Right atrium auricular region (tissue), 2 donors: ENCODE measurements around the gene DOCK4. TPM values are rescaled to one million over a fixed set of nuclear protein-coding genes. Genes with fewer than 3 reads are reported as not detected.

Experiments
- DNase-seq: peaks from one replicate; pipeline ENCODE4 v3.0.0-alpha.2; 2019; ENCODE audit warnings: low spot score
- H3K27ac ChIP-seq, 2 donors: fragments of 200-600 bp; sonication (generic); 1 replicate in 1 of 2; 2 replicates in 1 of 2; pipeline ENCODE4 v1.5.1; 2016 to 2019
- H3K27me3 ChIP-seq, 2 donors: fragments of 200-600 bp; sonication (generic); one replicate each; pipeline versions ENCODE4 v1.5.1 to v1.6.0; 2017 to 2019
- H3K36me3 ChIP-seq: fragments of 200-600 bp; sonication (generic); one replicate; pipeline ENCODE4 v1.5.1; 2016
- H3K4me1 ChIP-seq, 2 donors: fragments of 200-600 bp; sonication (generic); one replicate each; pipeline versions ENCODE4 v1.5.1 to v1.6.0; 2017 to 2019
- H3K4me3 ChIP-seq, 2 donors: fragments of 200-600 bp; sonication (generic); 1 replicate in 1 of 2; 2 replicates in 1 of 2; pipeline ENCODE4 v1.5.1; 2017 to 2019; ENCODE audit warnings: mild to moderate bottlenecking in 1 of 2, moderate library complexity in 1 of 2
- H3K9me3 ChIP-seq, 2 donors: fragments of 200-600 bp; sonication (generic); one replicate each; pipeline ENCODE4 v1.5.1; 2019
- total RNA-seq, 2 donors: library from RNA; depleted of rRNA; stranded (reverse); fragments of >200 nt; gene quantifications; one replicate each; pipeline ENCODE4 v1.1.0, GENCODE V29; 2016
- TF ChIP-seq, protein P1 (sequence below), 2 donors: fragments of 200-600 bp; sonication (generic); IDR thresholded peaks; one replicate each; pipeline ENCODE4 v1.5.1; 2019; ENCODE audit warnings: antibody characterized with exemption in 2 of 2

The DOCK4 gene
- total RNA-seq, 2 donors from 2014 or later: 12.3 to 17.8 TPM

DNA sequence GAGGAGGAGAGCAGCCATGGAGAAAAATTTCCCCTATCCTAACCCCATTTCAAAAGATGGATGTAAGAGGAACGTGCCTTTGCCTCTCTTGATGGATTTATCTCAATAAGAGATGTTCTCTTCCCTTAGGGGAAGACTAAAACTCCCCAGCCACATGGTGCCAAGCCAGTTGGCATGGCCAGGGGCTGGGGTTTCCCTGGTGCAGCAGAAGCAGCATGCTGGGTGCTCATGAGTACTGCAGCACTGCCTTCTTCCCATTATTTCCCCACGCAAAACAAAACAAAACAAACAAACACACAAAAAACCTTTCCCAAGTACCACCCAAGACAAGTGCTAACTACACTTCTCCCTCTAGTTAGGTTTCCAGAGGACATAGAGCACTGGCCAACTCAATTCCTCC is 97.2 kb downstream of the DOCK4 start:
- TF ChIP-seq, protein P1, sequence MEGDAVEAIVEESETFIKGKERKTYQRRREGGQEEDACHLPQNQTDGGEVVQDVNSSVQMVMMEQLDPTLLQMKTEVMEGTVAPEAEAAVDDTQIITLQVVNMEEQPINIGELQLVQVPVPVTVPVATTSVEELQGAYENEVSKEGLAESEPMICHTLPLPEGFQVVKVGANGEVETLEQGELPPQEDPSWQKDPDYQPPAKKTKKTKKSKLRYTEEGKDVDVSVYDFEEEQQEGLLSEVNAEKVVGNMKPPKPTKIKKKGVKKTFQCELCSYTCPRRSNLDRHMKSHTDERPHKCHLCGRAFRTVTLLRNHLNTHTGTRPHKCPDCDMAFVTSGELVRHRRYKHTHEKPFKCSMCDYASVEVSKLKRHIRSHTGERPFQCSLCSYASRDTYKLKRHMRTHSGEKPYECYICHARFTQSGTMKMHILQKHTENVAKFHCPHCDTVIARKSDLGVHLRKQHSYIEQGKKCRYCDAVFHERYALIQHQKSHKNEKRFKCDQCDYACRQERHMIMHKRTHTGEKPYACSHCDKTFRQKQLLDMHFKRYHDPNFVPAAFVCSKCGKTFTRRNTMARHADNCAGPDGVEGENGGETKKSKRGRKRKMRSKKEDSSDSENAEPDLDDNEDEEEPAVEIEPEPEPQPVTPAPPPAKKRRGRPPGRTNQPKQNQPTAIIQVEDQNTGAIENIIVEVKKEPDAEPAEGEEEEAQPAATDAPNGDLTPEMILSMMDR (IDR thresholded peaks at IDR 0.05): no peak
- Histone ChIP-seq H3K36me3 (no peaks in the 10 kb centered on the region), H3K9me3 (no peaks in the 10 kb centered on the region), H3K4me3 (no peak overlapping the region), H3K27me3 (no peaks in the 10 kb centered on the region), H3K27ac (no peak overlapping the region), H3K4me1 (peaks cover 0 to 27% of the 10 kb centered on the region in 2 donors)
- no peak for DNase-seq

DNA sequence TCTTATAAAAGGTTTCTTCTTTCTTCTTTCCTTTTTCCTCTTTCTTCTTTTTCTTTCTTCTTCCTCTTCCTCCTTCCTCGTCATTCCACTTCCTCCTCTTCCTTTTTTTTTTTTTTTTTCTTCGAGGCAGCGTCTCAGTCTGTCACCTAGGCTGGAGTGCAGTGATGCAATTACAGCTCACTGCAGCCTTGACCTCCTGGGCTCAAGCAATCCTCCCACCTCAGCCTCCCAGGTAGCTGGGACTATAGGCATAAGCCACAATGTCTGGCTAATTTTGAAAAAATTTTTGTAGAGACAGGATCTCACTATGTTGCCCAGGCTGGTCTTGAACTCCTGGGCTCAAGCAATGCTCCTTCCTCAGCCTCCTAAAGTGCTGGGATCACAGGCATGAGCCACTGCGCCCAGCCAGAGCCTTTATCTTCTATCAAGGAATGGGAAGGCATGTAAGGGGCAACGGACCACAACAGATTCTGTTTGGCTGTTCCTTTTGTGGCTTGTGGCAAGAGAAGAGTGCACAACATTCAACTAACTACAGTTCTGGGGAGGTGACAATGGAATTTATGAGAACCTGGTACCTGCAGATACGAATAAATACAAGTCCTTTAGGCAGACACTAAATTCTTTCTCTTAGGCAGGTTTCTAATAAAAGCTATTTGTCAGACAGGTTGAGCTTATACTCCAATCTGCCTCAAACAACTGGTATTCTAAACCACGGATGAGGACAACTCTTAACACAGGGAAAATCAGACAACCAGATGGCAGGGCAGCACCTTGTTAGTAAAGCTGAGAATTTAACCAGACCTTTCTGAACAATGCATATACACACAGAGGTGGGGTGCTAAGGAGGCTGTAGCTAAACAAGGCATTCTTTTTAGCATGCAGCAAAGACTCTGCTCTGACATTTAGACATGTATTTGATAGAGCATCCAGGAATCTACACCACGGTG is 100.3 kb downstream of the DOCK4 start:
- Histone ChIP-seq H3K4me3 (no peak overlapping the region), H3K4me1 (peaks cover 0 to 16% of the 10 kb centered on the region in 2 donors), H3K27ac (no peak overlapping the region), H3K27me3 (no peaks in the 10 kb centered on the region), H3K36me3 (no peaks in the 10 kb centered on the region), H3K9me3 (no peaks in the 10 kb centered on the region)
- no peak for DNase-seq
- TF ChIP-seq, protein P1 (IDR thresholded peaks at IDR 0.05): no peak

DNA sequence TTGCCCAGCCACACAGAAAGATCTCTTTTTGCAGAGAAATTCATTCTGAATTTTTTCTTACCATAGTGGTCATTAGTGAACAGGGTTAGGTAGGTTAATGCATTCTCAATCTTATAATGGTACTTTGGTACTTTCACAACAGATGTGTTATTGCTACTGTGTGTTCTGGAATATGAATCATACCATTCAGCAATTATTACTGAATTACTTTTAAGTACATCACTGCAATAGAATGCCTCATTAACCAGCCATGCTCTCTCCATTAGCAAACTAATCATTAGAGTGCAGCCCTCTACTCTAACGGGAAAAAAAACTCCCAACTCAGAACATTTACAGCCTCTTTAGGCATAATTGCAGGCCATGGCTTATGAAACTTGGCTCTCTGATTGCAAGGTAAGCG is 102.1 kb downstream of the DOCK4 start:
- H3K4me3 ChIP-seq: no peak overlapping the region
- no peaks in the 10 kb centered on the region for H3K9me3 ChIP-seq
- DNase-seq: no peak
- no peaks in the 10 kb centered on the region for H3K27me3 ChIP-seq
- H3K27ac ChIP-seq: no peak overlapping the region
- no peaks in the 10 kb centered on the region for H3K36me3 ChIP-seq
- TF ChIP-seq, protein P1 (IDR thresholded peaks at IDR 0.05): no peak
- H3K4me1 ChIP-seq: peaks cover 0 to 15% of the 10 kb centered on the region in 2 donors

DNA sequence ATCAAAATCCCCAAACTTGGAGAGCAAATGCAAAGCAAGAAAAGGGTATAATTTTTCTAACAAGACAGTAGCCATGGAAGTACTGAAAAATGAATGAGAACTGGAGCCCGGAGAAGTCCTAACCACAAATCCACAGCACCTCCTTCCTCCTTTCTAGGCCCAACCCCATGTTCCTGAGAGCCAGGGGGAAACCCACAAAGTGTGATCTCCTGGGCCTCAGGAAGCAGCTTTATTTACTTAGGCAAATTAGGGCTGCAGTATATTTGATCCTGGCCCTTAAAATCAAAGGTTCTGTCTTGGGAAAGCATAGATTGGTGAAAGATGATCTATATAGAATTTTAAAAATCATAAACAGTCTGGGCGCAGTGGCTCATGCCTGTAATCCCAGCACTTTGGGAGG is 103.0 kb downstream of the DOCK4 start:
- Histone ChIP-seq H3K4me1 (peaks cover 0 to 10% of the 10 kb centered on the region in 2 donors), H3K27ac (no peak overlapping the region), H3K9me3 (no peaks in the 10 kb centered on the region), H3K36me3 (no peaks in the 10 kb centered on the region), H3K4me3 (no peak overlapping the region), H3K27me3 (no peaks in the 10 kb centered on the region)
- no peak for DNase-seq
- TF ChIP-seq, protein P1 (IDR thresholded peaks at IDR 0.05): no peak

DNA sequence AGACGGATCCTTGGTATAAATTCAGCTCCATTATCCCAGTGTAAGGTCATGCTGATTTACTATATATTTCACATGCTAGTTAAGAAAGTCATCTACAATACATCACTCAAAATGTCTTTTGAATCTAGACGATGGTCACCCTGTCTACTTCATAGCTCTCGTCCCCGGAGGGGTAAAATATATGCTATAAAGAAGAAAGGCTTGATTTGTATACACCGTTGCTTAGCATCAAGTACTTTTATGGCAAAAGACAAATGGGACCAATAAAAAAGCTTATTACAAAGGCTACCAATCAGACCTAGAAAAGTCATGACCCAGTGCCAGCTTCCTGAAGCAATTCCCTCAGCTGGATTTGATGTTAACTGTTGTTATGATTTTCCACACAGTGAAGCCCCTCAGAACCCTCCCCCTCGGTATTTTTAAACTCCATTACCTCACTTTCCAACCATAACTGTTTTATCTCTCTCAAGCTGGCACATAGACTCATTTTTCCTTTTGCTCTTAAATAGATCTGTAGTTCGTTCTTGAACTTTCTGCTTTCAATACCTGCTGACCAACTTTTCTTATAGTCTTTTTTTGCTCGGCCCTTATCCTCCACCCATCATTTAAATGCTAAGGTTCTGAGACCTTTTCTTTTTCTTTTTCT is 104.9 kb downstream of the DOCK4 start:
- H3K4me1 ChIP-seq: no peaks in the 10 kb centered on the region
- no peaks in the 10 kb centered on the region for H3K9me3 ChIP-seq
- H3K27me3 ChIP-seq: no peaks in the 10 kb centered on the region
- H3K36me3 ChIP-seq: no peaks in the 10 kb centered on the region
- no peak overlapping the region for H3K4me3 ChIP-seq
- DNase-seq: no peak
- TF ChIP-seq, protein P1 (IDR thresholded peaks at IDR 0.05): no peak
- H3K27ac ChIP-seq: no peak overlapping the region
